ENCODE results near the gene SAFB2. TPM values are rescaled to one million over a fixed set of nuclear protein-coding genes. Genes with fewer than 3 reads are reported as not detected.
A peak's percentile ranks its signal among the peaks of the same experiment; 100 is the strongest.

SAFB2 gene
- total RNA-seq, 2 donors from 2014 or later, result 50.9 to 57.3 TPM

DNA sequence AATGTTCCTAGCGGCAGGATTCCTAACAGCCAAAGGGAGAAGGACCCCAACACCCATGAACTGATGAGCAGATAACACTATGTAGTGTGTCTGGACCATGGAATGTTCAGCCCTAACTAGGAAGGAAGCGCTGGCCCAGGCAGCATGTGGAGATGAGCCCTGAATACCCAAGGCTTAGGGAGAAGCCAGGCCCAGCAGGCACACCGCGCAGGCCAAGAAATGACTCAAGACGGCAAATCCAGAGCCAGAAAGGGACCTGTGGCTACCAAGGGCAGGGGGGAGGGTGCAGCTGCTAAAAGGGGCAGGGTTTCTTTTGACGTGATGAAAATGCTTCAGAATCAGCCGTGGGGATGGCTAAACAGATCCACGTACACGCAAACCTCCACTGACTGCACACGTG lies 34.1 kb downstream of the SAFB2 start:
- intact Hi-C loops (cut with DNase I), result loop anchor here in 1 of 2 donors (10.0 kb wide), 2 partner anchors 444 to 544 kb away; no protein-coding TSS in a partner anchor
- DNase-seq (ENCODE audit: low spot score), result peak; percentile 84

DNA sequence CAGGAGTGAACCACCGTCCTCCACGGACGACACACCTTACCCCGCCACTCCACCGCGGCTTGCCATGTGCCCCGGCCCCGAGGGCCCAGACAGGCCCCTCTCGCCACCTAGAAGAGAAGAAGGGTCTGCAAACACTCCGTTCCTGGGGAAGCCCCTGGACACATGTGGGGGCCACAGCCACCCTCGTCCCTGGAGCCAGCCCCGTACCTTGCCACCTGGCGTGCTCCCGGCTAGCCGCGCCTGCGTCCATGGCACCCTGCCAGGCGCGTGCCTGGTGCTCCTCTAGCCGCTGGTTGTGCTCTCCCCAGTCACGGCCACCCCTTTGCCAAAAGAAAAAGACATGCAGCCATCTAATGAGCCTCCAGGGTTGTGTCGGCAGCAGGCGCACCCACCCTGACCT lies 34.9 kb downstream of the SAFB2 start:
- peak; percentile 78 for DNase-seq (ENCODE audit: low spot score)
- intact Hi-C loops (cut with DNase I), result loop anchor here in 1 of 2 donors (10.0 kb wide), 2 partner anchors 443 to 543 kb away; no protein-coding TSS in a partner anchor

DNA sequence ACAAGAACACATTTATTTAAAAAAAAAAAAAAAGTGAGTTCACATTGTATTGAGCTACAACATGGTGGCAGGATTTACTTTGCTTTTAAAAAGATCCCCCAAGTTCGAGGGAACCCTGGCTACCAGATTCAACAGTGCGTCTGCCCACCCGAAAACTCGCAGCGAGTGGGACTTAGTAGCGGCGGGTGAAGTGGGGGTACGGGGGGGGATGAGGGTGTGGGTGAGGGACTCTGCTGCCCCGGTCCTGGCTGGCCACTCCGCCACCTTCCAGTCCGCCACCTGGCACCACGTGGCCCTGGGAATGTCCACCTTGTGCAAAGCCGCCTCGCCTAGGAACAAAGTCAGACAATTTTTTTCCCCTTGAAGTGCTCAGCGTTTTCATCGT lies 35.5 kb downstream of the SAFB2 start:
- DNase-seq (ENCODE audit: low spot score), result peak; percentile 65
- intact Hi-C loops (cut with DNase I), result loop anchor here in 1 of 2 donors (10.0 kb wide), 2 partner anchors 442 to 542 kb away; no protein-coding TSS in a partner anchor

DNA sequence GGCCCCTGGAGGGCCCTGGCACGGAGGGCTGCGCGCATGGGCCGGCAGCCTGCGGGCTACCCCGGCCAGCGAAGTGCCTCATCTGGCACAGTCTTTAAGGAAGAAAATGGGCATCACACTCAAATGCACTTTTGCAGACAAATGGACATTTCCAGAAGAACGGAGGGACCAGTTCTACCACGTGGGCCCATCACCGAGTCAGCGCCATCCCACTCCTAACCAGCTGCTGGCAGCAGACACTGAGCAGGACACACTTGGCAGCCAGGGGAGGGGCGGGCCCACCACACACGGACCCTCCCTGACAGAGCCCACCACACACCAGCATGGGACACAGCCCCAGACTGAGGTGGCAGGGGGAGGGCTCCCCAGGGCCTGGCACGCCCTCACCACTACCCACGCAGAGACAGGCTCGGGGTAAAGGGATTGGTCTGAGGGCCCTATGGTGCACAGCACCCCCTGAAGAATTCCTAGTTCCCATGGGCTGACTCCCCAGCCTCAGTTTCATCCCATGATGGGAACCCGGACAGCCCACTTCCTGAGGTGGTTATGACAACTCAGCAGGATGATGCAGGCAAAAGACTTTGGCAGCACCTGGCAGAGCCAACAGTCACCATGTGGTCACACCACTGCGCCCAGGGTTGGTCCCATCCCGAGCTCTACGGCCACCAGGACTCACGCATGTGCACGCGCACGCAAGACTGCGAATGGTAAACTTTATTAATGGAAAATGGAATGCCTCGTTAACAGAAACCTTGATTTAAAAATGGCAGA lies 36.1 kb downstream of the SAFB2 start:
- peak; percentile 68 for DNase-seq (ENCODE audit: low spot score)
- intact Hi-C loops (cut with DNase I), result loop anchor here in 1 of 2 donors (10.0 kb wide), 2 partner anchors 442 to 542 kb away; no protein-coding TSS in a partner anchor

DNA sequence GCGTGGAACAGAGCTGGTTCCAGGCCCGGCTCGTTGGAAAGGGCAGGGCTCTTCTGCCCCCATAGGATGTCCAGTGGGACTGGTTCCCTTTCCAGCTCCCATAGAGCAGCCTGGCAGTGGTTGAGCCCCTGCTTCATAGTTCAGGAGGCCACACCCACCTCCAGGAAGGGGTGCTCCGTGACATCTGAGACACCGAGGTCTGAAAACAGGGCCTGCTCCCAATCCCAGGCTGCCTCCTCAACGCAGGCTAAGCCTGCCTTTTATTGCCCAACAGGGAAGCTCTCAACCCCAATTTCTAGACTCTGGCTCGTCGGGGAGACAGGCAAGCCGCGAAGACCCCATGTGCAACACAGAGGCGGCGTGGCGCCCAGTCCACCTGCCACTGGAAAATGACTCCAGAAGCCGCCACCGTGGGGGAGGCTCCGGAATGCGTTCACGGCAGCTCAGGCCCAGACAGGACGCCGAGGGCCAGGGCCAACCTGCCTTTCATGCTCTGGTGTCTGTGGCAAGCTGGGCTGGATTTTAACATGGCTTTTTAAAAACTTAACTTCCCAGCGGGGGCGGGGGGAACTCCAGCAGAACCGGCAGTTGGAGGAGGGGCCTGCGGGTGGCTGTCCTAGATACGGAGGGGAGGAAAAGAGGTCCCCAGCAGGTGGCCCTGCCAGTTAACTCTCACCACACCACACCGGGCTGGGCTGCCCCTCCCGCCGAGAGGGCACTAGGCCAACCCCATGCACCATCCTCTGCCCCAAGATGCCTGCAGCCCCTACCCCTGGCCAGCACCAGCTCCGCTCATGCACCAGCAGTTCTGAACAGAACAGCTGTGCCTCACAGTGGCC lies 36.9 kb downstream of the SAFB2 start:
- DNase-seq (ENCODE audit: low spot score), result peak; percentile 83
- intact Hi-C loops (cut with DNase I), result loop anchor here in 1 of 2 donors (10.0 kb wide), 2 partner anchors 441 to 541 kb away; no protein-coding TSS in a partner anchor

DNA sequence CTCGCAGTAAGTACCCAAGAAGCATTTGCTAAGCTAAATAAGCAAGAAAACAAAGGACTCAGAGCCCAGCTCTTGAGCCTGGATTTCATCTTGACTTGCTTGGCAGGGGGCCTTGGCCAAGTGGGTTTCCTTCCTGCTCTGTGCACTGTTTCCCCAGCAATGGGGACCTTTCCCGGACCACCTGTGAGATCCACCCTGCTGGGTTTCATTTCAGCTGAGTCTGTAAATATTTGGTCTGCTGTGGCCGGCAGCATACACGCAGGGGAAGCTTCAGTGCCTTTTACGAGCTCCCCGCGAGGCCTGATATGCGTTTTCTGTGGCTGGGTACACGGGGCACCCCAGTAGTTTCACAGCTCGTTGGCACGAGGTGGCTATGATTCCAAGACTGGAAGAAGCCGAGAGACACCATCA lies 42.4 kb downstream of the SAFB2 start:
- intact Hi-C loops (cut with DNase I), result loop anchor here in 1 of 2 donors (10.0 kb wide), 2 partner anchors 435 to 535 kb away; no protein-coding TSS in a partner anchor

DNA sequence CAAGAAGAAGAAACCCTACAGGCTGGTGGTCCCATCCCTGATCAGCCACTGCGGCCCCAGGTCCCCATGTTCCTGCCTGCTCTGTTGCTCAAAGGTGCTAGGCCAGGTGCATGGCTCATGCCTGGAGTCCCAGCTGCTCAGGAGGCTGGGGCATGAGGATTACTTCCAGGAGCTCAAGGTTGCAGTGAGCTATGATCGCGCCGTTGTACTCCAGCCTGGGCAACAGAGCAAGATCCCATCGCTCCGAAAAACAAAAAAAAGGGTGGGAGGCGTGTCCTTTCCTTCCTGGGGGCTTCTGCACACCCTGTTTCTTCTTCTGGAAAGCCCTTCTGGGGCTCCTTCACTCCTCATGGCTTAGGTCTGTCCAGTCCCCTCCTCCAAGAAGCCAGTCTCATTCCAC lies 42.9 kb downstream of the SAFB2 start:
- intact Hi-C loops (cut with DNase I), result loop anchor here in 1 of 2 donors (10.0 kb wide), 2 partner anchors 435 to 535 kb away; no protein-coding TSS in a partner anchor
- DNase-seq (ENCODE audit: low spot score), result no peak

More for the DNA sequence above, 42.4 kb downstream of the SAFB2 start:
- no peak for DNase-seq (ENCODE audit: low spot score)

DNA sequence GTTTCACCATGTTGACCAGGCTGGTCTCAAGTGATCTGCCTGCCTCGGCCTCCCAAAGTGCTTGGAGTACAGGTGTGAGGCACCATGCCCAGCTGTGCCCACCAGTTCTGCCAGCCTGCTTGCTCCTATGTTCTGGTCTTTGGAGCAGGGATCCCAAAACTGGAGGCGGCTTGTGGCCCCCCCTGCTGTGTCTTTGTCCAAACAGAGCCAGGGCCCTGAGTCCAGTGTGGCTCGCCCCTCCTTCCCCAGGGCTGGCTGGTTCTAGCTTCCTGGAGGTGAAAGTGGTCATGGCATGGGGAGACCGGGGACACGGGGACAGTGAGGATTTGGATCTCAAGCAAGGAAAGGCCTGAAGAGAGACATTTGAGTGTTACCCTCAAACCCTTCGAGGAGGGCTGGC lies 43.3 kb downstream of the SAFB2 start:
- DNase-seq (ENCODE audit: low spot score), result no peak
- intact Hi-C loops (cut with DNase I), result no loop called here

DNA sequence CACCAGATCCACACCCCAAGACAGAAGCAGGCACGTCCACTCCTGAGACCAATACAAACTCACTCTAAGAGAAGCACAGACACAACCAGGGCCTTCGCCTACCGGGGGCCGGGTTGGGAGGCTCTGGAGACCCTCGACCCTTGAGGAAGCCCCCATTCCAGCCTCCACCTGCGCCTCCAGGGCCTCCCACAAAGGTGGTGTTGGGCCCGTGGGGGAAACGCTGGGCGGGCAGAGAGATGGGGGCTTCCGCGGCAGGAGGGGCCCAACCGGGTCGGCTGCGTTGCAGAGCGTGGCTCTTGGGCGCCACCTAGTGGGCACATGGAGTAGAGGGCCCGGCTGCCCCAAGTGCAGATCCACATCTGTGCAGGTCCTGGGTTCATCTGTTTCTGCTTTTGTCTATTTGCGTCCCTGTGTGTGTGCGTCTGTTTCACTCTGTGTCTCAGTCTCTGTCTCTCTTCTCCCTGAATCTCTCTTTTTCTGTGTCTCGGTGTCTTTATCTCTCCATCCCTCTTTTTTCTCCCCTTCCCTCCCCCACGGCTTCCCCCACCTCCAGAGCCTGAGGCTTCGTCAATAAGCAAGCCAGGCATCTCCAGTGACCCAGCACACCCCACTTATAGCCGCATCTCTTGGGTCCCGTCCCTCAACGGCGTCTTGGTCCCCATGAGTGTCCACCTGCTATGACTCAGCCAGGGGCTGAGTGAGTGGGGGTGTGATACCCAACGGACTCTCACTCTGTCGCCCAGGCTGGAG lies 44.3 kb downstream of the SAFB2 start:
- intact Hi-C loops (cut with DNase I), result no loop called here
- DNase-seq (ENCODE audit: low spot score), result peak; percentile 89

DNA sequence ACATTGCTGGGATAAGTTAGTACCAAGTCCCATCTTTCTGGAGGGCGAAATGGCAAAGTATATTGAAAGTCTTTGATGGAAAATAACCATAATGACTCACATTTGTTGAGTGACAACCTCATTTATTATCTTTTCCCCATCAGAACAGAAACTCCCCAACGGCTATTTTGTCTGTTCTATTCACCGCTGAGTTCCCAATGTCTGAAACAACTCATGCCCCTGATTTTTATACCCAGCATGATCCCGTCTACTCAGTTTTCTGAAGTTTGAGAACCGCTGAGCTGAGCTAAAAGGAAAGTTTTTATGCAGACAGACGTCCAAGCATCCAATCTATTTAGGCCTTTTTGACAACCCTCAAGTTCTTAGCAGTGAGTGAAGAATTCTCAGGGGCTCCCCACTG lies 47.0 kb downstream of the SAFB2 start:
- intact Hi-C loops (cut with DNase I), result no loop called here
- no peak for DNase-seq (ENCODE audit: low spot score)

DNA sequence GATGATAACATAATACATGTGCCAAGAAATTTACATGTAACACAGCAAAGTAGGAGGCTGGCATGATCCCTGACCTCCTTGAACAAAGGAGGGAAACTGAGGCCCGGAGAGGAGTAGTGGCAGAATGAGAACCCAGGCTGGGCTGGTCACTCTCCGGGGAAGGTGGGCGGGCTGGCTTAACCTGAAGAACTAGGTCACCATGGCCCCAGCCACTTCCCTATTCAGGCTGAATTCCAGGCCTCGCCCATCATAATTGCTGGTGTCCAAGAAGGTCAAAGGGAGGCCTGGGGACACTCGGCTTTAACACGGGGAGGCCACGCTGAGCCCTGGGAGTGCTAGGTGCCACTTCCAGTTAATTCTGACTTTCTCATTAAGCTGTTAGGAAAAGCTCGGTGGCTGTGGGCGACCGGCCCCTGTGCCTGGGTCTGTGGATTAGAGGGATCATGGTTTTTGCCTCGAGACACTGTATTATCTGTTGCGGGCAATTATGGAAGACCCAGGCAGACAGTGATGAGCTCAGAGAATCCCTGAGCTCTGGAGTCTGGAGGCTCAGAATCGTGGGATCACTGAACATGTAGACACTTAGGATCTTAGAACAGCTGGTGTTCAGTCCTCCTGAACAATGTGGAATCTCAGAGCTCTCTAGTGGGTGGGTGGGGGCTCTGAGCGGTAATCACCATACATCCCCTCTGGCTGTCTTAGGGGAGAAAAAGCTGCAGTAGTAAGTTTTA lies 49.9 kb downstream of the SAFB2 start:
- DNase-seq (ENCODE audit: low spot score), result no peak
- intact Hi-C loops (cut with DNase I), result no loop called here

DNA sequence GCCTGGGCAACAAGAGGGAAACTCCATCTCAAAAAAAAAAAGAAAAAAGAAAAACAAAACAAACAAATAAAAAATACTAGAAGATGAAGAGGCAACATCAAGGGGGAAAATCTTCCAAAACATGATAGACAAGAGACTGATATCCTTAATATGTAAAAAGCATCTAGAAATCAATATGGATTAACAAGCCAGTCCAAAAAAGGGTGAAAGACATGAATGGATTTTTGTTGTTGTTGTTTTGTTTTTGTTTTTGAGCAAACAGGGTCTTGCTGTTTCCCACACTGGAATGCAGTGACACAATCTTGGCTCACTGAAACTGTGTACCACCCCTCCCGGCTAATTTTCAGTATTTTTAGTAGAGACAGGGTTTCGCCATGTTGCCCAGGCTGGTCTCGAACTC lies 50.8 kb downstream of the SAFB2 start:
- DNase-seq (ENCODE audit: low spot score), result no peak
- intact Hi-C loops (cut with DNase I), result no loop called here

DNA sequence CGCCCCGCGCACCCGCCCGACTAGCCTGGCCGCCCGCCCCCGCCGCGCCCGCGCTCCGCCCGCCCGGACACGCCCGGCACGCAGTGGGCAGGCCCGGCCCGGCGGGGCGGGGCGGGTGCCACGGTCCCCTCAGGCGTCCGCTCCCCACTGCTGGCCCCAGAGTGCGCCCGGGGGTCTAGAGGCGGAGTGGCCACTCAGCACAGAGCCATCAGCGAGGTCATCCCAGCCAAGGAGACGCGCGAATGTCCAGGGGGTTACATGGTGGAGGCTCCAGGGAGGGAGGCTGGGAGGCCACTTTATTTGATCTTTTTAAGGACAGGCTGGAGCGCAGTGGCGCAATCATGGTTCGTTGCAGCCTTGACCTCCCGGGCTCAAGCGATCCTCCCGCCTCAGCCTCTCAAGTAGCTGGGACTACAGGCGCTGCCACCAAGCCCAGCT lies 54.6 kb downstream of the SAFB2 start:
- no peak for DNase-seq (ENCODE audit: low spot score)
- intact Hi-C loops (cut with DNase I), result no loop called here

DNA sequence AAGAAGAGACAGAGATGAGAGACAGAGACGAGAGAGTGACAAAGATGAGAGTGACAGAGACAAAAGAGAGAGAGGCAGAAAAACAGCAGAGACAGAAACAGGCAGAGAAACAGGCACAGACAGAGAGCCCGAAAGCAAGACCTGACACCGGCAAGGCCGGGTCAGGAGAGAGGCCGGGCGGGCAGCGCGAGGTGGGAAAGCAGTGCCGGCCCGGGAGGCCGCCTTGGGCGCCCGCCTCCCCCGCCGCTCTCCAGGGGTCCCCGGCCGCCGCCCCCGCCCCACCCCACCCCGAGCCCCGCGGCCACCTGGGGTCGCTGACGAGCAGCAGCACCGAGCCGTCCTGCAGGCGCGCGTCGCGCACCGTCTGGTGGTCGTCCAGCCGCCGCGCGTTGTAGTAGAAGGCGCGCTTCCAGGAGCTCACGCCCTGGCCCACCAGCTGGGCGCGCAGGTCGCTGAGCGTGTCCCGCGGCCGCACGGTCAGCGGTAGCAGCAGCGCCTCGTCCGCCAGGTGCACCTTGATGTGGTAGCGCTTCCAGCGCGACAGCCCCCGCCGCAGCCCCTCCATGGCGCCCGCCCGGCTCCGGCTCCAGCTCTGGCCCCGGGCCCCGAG lies 55.1 kb downstream of the SAFB2 start, which contains the start of gene TINCR:
Gene TINCR (minus strand): TSS at position 594 of the 610 bp plus-strand sequence.
- intact Hi-C loops (cut with DNase I), result no loop called here
- DNase-seq (ENCODE audit: low spot score), result no peak

DNA sequence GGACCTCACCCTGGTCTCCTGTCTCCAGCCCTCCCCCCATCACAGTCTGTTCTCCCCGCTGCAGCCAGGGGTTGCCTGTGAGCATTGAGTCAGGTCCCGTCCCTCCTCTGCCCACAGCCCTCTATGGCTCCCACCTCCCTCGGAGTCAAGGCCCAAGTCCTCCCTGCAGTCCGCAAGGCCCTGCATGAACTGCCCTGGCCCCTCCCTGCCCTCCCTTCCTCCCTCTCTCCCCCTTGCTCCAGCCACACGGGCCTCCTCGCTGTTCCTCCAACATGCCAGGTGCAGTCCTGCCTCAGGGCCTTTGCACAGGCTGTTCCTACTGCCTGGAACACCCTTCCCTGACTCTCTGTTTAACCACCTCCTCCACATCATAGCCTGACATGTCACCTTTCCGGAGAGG lies 57.6 kb downstream of the SAFB2 start:
- no peak for DNase-seq (ENCODE audit: low spot score)
- intact Hi-C loops (cut with DNase I), result no loop called here

DNA sequence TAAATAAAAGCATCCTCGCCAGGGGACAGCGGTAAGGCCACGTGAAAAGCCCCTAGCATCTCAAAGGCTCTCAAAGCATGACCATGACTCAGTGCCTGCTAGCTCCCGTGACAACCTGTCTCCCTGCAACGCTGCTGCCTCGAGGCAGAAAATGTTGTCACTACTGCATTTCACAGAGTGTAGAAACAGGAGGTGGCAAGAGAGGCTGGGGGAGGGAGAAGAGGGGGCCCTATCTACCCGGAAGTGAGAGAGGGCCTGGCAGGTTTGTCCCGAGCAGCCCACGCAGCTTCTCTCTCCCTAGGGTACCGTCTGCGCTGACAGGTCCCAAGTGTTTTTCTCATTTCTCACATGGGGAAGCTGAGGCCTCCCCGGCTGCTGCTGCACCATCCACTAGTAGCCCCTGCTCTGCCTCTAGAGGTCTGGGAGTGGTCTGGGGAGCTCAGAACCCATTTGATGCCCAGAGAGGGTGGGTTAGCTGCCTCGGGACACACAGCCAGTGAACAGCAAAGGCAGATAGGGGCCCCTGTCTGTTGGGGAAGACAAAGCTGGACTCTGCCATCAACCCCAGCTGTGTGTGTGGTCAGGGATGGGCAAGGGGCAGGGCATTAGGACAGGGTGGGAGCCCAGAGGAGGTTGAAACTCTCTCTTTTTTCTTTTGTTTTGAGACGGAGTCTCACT lies 58.5 kb downstream of the SAFB2 start:
- no peak for DNase-seq (ENCODE audit: low spot score)
- intact Hi-C loops (cut with DNase I), result no loop called here

DNA sequence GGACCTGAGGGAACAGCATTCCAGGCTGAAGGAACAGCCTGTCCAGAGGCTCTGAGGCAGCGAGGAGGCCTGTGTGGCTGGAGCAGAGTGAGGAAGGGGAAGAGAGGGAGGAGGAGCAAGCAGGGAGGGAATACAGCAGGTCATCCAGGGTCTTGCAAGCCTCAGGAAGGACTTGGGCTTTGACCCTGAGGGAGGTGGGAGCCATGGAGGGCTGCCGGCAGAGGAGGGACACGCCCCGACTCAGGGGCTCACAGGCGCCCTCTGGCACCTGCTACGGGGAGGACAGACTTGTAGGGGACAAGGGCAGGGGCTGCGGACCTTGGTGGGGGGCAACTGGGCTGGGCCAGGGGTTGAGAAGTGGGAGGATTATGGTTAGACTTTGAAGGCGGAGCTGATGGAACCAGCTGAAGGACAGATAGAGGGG lies 59.6 kb downstream of the SAFB2 start:
- DNase-seq (ENCODE audit: low spot score), result no peak
- intact Hi-C loops (cut with DNase I), result no loop called here

DNA sequence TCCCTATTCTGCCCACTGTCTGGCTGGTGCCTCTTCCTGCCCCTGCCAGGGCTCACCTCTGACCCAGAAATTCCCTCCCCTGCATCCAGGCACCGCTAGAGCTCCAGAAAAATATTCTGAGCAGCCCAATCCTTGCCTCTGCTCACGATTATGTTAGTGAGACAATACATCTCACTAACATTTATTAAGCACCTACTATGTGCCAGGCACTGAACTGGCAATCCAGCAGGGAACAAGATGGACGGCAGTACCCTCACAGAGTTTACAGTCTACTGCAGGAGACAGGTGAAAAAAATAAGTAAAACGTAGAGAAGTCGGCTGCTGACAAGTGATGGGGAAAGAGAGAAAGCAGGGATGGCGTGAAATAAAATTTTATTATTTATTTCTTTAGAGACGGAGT lies 60.3 kb downstream of the SAFB2 start:
- intact Hi-C loops (cut with DNase I), result no loop called here
- DNase-seq (ENCODE audit: low spot score), result no peak

Measured in posterior vena cava (tissue), 2 donors.